HG03354 (cell line): ENCODE results near the gene PILRB.
"Not testable (repeated sequence)": the region's sequence is repeated elsewhere in the genome, so short reads cannot be mapped to it uniquely, and the experiment has no call there.

ENCODE experiments used
- ATAC-seq: cut with Tn5 transposase; IDR thresholded peaks from one replicate; pipeline ENCODE4 v1.9.1; 2021; ENCODE audit warnings: mild to moderate bottlenecking; ENCODE audit not compliant: unreplicated experiment, poor library complexity, severe bottlenecking

Gene PILRB

GRCh38 chr7:100353685-100354330, 4.1 kb upstream of the PILRB start:
- no peak for ATAC-seq

GRCh38 chr7:100356416-100357068, 1.4 kb upstream of the PILRB start:
- no peak for ATAC-seq

DNA sequence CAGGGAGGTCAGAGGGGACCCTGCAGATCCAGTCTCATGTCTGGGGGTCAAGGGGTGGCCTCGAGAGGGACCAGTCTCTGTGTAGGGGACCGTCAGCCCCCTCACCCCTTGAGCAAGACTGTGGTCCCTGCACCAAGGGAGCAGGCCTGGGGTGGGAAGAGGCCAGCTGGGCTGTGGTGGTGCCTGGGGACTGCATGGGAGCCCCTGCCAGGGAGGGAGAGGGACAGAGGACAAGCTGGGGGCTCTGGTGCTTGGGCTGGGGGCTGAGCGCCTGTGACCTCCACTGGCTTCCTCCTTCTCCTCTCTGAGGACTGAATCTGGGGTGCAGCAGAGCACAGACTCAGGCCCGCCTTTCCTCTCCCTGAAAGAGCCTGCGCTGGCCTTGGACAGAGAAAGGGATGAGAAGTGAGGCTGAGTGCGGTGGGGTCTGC, 771 bp upstream of the PILRB start:
- no peak for ATAC-seq

- ATAC-seq, result no peak
These were observed 918 bp downstream of the PILRB start for GRCh38 chr7:100358857-100359212.

- ATAC-seq, result no peak
These were observed 2.4 kb downstream of the PILRB start for GRCh38 chr7:100360135-100360854.

DNA sequence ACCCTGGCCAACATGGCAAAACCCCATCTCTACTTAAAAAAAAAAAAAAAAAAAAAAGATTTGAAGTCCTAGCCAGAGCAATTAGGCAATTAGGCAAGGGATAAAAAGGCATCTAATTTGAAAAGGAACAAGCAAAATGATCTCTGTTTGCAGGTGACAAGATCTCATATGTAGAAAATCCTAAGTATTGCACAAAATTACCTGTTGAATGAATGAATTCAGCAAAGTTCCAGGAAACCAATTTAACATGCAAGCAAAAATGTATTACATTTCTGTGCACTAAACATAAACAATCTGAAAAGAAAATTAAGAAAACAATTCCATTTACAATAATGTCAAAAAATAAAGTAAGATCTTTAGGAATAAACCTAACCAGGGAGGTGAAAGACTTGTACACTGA, 5.2 kb downstream of the PILRB start:
- ATAC-seq, result no peak

DNA sequence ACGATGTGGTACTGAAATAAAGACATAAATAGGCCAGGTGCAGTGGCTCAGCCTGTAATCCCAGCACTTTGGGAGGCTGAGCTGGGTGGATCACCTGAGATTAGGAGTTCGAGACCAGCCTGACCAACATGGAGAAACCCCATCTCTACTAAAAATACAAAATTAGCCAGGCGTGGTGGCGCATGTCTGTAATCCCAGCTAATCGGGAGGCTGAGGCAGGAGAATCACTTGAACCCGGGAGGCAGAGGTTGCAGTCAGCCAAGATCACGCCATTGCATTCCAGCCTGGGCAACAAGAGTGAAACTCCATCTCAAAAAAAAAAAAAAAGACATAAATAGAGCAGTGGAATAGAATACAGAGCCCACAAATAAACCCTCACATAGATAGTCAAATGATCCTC, 5.9 kb downstream of the PILRB start:
- ATAC-seq, result not testable (repeated sequence)

- no peak for ATAC-seq
These were observed 6.6 kb downstream of the PILRB start for GRCh38 chr7:100364480-100364879.

DNA sequence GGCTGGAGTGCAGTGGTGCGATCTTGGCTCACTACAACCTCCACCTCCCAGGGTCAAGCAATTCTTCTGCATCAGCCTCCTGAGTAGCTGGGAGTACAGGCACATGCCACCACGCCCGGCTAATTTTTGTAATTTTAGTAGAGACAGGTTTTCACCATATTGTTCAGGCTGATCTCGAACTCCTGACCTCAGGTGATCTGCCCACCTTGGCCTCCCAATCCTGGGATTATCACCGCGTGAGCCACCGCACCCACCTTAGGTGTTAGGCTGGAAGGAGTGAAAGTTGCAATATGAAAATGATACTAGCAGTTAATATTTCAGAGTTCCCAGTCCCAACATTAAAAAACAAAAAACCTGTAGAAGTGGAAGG, 8.1 kb downstream of the PILRB start:
- not testable (repeated sequence) for ATAC-seq

DNA sequence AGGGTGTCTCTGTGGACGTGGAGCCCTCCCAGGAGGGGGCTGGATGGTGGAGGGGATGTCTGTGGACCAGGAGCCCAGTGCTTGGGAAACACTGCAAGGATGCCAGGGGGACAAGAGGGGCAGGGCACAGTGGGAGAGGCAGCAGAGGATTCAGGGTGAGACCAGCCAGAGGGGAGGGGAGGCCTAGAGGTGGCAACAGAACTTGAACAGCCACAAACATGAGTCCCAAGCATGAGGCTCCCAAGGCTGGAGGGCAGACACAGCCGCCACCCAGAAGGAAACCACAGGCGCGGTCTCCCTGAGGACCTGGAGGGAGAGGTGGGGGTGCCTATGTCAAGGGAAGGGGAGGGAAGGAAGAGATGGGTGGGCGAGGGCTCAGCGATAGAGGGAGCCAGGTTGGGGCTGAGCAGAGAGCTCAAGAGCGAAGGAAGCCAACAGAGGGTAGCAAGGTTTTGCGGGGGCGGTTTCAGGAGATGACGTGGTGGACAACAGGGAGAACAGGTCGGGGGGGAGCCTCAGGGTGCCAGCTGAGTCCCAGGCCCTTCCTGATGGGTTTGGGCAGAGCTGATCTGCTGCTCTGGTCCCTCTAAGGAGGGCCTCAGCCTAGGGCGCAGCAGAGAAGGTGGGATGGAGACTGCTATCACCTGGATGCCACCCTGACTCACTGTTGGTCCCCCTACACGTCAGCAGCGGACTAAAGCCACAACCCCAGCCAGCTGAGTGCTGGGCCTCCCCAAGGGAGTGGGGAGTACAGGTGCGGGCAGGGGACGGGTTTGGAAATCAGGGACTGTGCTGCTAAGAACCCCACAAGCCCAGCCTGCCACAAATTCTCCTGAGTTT, 8.7 kb downstream of the PILRB start:
- no peak for ATAC-seq

GRCh38 chr7:100367251-100367620, 9.3 kb downstream of the PILRB start:
- ATAC-seq, result no peak

GRCh38 chr7:100367676-100368613, 10.0 kb downstream of the PILRB start:
- ATAC-seq, result no peak

GRCh38 chr7:100369105-100369504, 11.2 kb downstream of the PILRB start:
- ATAC-seq, result peak; percentile 73

DNA sequence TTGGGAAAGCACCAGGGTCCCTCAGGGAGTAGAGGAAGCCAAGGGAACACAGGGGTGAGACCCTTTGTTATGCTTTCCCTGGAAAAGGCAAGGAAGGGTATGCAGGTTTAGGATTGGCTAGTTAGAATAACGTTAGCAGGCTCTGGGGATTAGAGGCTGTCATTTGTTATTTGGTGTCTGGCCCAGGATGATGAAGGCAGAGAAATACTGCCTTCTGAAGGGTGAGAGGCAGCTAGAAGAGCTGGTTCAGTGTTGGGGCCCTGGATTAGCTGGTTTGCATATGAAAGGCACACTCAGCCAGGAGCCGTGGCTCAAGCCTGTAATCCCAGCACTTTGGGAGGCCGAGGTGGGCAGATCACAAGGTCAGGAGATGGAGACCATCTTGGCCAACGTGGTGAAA, 12.4 kb downstream of the PILRB start:
- ATAC-seq, result no peak

DNA sequence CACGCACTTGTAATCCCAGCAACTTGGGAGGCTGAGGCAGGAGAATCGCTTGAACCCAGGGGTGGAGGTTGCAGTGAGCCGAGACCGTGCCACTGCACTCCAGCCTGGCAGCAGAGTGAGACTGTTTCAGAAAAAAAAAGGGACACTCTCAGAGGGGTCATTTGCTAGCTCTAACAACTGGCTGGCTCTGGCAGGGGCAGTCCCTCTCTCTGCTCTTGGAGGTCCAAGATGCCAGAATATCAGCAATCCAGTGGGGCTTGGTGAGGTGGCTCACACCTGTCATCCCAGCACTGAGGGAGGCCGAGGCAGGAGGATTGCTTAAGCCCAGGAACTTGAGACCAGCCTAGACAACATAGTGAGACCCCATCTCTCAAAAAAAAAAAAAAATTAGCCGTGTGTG, 12.8 kb downstream of the PILRB start:
- ATAC-seq, result no peak

DNA sequence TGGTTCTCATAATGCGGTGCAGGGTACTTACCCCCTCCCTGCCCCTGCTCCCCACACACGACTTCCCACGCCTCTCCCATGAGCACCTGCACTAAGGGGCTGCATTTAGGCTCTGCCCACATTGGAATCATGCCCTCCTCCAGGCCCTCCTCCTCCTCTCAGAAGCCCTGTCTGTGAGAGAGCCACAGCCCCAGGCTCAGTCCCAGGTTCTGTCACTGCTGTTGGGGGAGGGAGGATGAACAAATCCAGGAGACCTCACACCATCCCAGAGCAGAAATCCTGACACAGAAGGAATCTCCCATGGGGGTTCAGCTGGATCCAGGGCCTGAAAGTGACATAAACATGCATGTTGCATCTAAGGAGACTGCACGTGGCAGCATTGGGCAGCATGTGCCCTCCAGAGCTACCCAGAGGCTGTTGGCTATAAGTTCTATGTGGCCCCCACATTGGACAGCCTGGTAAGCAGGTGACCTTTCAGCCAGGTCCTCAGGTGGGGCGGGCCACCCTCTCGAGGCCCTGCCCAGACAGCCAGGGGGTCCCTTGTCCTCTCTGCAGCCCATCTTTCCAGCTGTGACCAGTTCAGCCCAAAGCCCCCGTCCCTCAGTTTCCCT, 13.7 kb downstream of the PILRB start:
- ATAC-seq, result no peak

DNA sequence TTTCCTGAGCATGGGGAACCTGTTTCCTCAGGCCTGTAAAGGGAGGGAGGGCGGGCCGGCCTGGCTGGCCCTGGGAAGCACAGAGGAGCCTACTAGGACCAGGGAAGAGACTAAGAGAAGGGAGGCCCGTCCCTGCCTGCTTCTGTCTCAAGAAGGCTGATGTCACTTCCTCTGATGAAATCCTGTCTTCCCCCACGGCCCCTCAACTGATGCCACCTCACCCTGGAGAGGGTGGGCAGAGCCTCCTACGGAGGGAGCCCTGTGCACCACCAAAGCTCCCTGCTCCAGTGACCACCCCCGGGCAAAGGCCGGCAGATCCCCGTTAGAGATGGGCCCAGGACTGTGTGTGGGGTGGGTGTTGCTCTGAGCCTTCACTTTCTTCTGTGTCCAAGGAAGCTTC, 14.3 kb downstream of the PILRB start:
- ATAC-seq, result no peak

- ATAC-seq, result no peak
These were observed 14.8 kb downstream of the PILRB start for GRCh38 chr7:100372694-100373093.

DNA sequence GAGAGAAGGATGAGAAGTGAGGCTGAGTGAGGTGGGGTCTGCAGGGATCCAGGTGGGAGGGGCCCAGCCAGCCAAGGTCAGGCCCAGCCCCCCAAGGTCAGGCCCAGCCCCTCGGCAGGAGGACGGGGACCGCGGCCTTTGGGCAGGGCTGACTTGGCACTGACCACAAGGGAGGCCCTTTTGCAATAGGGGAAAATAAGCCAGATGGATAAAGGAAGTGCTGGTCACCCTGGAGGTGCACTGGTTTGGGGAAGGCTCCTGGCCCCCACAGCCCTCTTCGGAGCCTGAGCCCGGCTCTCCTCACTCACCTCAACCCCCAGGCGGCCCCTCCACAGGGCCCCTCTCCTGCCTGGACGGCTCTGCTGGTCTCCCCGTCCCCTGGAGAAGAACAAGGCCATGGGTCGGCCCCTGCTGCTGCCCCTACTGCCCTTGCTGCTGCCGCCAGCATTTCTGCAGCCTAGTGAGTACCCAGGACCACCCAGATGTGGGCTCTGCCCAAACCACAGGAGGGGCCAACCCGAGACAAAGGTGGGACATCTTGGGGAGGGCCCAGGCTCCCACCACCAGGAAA, 15.4 kb downstream of the PILRB start, which contains the start of gene PILRA:
Gene PILRA (plus strand): TSS at position 227 of the 571 bp plus-strand sequence. CDS start 170 bp downstream, at position 397.
- ATAC-seq, result no peak
